ENCODE data around the gene SPATA20. TPM values are rescaled to one million over a fixed set of nuclear protein-coding genes. Genes with fewer than 3 reads are reported as not detected.
A peak's percentile ranks its signal among the peaks of the same experiment; 100 is the strongest.

SPATA20 gene
- total RNA-seq, 2 experiments from 2014 or later: 14.5 to 17.8 TPM

DNA sequence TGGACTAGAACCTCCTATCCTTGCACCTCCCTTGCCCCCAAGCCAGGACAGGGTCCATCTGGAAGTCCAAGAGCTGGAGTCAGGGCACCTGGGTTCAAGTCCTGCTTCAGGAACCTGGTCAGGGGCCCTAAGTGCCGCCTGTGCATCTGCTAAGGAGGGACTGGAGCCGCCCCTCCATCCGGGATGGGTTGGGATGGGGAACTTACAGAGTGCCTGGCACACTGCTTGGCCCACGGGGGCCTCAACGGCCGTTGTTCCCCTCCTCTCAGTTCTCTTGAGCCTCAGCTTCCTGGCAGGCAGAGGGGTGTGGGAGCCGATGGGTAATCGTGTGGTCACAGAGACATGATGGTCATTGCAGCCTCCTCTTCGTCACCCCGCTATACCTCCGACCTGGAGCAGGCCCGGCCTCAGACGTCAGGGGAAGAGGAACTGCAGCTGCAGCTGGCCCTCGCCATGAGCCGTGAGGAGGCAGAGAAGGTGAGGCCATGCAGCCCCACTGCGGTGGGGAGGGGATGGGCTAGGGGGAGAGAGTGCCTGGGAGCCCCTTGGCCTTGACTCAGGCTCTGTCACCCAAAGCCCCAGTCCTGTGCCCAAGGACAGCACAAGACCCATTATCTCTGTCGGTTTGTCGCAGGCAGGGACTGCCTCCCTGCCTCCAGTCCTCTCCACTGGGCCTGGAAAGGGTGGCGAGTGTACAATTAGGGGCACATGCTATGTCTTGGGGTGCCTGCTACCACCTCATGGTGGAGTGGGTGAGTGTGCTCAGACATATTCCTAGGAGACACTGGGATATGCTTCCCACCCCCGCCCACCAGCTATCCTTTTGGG lies 9.0 kb upstream of the SPATA20 start:
- DNase-seq: no peak
- ChIA-PET CTCF (no interaction called here), POLR2A (no interaction called here)
- no peaks in the 10 kb centered on the region for H3K36me3 Mint-ChIP-seq (ENCODE audit: low read depth)
- peaks cover 22% of the 10 kb centered on the region for H3K27me3 Mint-ChIP-seq
- H3K4me3 Mint-ChIP-seq: no peak overlapping the region
- no peak overlapping the region for H3K27ac Mint-ChIP-seq
- H3K9me3 Mint-ChIP-seq: no peaks in the 10 kb centered on the region
- H3K4me1 Mint-ChIP-seq: peaks cover 18% of the 10 kb centered on the region

DNA sequence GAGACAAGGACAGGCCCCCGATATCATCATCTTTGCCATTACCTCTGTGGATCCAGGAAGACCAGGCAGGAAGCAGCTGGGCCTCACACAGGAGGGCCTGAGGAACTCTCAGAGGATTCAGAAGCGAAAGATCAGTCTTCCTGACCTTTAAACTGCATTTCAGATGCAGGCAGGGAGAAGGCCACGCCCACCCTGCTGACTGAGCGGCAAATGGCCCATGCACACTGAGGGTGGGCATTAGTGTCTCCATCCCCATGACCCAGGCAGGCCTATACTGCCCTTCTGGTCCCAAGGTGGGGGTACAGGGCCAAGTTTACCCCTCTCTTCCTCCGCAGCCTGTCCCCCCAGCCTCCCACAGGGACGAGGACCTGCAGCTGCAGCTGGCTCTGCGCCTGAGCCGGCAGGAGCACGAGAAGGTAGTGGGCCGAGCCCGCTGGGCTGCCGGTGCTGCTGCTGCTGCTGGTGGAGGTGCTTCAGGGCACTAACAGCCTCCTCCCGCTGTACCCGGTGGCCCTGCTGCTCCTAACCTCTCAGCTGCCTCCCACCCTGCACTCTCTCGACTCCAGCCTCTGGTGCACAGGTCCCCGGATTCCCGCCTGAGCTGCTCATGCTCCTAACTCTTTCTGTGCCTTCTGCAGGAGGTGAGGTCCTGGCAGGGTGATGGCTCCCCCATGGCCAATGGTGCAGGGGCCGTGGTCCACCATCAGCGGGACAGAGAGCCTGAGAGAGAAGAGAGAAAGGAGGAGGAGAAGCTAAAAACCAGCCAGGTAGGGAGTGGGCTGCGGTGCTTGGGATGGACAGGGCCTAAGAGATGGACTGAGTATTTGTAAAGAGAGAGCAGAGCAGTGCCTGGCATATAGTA lies 8.2 kb upstream of the SPATA20 start:
- ChIA-PET POLR2A (no interaction called here), CTCF (no interaction called here)
- no peaks in the 10 kb centered on the region for H3K9me3 Mint-ChIP-seq
- H3K27me3 Mint-ChIP-seq: peaks cover 16% of the 10 kb centered on the region
- no peak overlapping the region for H3K4me3 Mint-ChIP-seq
- H3K36me3 Mint-ChIP-seq (ENCODE audit: low read depth): no peaks in the 10 kb centered on the region
- H3K27ac Mint-ChIP-seq: no peak overlapping the region
- H3K4me1 Mint-ChIP-seq: peaks cover 13% of the 10 kb centered on the region
- no peak for DNase-seq

DNA sequence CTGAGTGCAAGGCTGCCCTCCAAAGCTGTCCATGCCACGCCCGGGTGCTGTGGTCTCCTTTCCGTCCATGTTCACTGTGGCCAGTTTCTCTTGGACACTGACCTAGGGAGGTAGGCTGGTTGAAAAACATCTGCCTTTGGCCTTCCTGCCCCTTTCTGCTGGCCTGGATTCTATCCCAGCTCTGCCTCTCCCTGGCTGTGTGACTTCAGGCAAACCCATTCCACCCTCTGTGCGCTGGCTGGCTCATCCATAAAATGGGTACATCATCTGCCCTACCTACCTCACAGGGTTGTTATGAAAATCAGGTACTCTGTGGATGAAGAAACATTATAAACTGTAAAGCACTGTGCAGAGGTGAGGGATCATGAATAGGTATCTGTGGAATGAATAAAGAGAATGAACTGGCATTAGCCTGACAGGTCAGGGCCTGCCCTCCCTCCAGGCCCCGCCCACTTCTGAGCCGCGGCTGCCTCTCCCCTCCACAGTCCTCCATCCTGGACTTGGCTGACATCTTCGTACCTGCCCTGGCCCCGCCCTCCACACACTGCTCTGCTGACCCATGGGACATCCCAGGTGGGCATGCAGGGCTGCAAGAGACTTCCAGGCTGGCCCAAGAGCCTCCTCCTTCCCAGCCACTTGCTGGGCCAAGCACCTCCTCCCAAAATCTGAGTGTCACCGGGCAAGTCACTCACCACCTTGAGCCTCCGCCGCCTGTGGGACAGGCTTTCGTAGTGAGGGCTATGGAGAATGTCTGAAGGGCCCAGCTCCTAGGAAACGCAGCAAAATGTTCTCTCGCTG lies 7.0 kb upstream of the SPATA20 start:
- H3K4me1 Mint-ChIP-seq: peaks cover 16% of the 10 kb centered on the region
- no peak overlapping the region for H3K27ac Mint-ChIP-seq
- no peaks in the 10 kb centered on the region for H3K36me3 Mint-ChIP-seq (ENCODE audit: low read depth)
- ChIA-PET CTCF (no interaction called here), POLR2A (no interaction called here)
- H3K27me3 Mint-ChIP-seq: peaks cover 14% of the 10 kb centered on the region
- DNase-seq: no peak
- no peak overlapping the region for H3K4me3 Mint-ChIP-seq
- H3K9me3 Mint-ChIP-seq: no peaks in the 10 kb centered on the region

DNA sequence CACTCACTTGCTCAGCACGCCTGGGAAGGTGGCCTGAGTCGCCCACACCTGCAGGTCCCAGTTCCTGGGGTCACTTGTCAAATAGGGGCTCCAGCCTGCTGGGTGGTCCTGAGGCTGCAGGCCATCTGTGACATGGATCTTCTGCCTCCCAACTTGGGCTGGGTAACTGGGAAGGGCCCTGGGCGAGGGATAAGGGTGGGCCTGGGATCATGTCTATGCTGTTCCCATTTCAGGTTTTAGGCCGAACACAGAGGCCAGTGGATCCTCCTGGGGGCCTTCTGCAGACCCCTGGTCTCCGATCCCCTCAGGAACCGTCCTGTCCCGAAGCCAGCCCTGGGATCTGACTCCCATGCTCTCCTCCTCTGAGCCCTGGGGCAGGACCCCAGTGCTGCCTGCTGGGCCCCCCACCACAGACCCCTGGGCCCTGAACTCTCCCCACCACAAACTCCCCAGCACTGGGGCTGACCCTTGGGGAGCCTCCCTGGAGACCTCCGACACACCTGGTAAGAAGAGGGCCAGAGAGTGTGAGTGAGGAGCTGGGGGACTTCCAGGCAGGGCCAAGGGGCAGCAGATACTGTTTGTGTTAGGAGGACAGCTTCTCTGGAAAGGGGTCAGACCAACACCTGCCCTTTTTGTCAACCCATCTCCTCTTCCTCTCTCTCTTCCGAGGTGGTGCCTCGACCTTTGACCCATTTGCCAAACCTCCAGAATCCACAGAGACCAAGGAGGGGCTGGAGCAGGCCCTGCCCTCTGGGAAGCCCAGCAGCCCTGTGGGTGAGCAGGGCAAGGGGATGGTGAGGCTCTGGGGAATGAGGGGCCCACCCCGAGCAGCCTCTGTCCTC lies 6.2 kb upstream of the SPATA20 start:
- POLR2A ChIA-PET: interaction anchor here (1.2 to 1.6 kb wide), 4 partner anchors 24 to 326 kb away, joined by 3 to 4 read pairs (median 4); partner anchors contain the start of gene TOB1
- DNase-seq: no peak
- Mint-ChIP-seq H3K36me3 (ENCODE audit: low read depth) (no peaks in the 10 kb centered on the region), H3K4me1 (peaks cover 18% of the 10 kb centered on the region), H3K4me3 (peak overlapping the region; percentile 65), H3K27ac (no peak overlapping the region), H3K9me3 (no peaks in the 10 kb centered on the region), H3K27me3 (peaks cover 16% of the 10 kb centered on the region)
- CTCF ChIA-PET: interaction anchor here (0.7 to 2.3 kb wide), 4 partner anchors 21 to 61 kb away, joined by 3 to 7 read pairs (median 4); no protein-coding TSS in a partner anchor

DNA sequence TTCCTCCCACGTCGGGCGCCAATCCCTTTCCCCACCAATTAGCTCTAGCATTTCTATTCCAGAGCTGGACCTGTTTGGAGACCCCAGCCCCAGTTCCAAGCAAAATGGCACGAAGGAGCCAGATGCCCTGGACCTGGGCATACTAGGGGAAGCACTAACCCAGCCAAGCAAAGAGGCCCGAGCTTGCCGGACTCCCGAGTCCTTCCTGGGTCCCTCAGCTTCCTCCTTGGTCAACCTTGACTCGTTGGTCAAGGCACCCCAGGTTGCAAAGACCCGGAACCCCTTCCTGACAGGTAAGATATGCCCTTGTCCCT lies 5.6 kb upstream of the SPATA20 start:
- Mint-ChIP-seq H3K36me3 (ENCODE audit: low read depth) (no peaks in the 10 kb centered on the region), H3K9me3 (no peaks in the 10 kb centered on the region), H3K27me3 (peaks cover 19% of the 10 kb centered on the region), H3K27ac (no peak overlapping the region), H3K4me3 (peak overlapping the region; percentile 65), H3K4me1 (peaks cover 20% of the 10 kb centered on the region)
- POLR2A ChIA-PET: interaction anchor here (1.2 to 1.6 kb wide), 6 partner anchors 24 to 325 kb away, joined by 3 to 6 read pairs (median 4); partner anchors contain the start of genes ANKRD40 and TOB1
- no peak for DNase-seq
- CTCF ChIA-PET: interaction anchor here (0.7 to 2.3 kb wide), 8 partner anchors 20 to 165 kb away, joined by 3 to 7 read pairs (median 4); no protein-coding TSS in a partner anchor

DNA sequence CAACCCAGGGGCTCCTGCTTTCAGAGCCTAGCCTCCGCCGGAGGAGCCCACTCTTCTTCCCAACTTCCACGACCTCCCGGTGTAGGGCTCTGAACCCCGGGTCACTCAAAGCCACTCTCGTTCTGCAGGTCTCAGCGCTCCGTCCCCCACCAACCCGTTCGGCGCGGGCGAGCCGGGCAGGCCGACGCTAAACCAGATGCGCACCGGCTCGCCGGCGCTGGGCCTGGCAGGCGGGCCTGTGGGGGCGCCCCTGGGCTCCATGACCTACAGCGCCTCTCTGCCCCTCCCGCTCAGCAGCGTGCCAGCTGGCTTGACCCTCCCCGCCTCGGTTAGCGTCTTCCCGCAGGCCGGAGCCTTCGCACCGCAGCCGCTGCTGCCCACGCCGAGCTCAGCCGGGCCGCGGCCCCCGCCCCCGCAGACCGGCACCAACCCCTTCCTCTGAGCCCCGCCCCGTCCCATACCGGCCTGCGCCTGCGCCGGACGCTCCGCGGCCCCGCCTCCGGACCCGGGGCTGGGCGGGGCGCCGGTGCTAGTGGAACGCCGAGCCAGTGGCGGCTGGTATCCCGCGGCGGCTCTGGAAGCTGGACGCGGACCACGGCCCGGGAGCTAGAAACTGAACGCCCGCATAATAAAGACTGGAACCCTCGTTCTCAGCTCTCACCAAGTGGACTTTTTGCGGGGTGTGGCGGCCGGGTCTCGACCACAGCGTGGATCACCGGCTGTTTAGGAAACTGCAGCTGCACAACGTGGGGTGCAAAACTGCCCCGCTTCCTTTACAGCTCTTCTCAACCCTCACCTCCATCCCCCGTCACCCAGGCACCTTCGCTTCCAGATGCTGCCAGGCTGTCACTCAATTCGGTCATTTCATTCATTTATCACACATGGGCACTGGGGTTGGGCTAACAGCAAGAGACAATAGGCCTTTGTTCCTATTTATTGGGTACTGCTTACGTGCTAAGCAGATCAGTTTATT lies 5.0 kb upstream of the SPATA20 start:
- Mint-ChIP-seq H3K4me1 (peaks cover 22% of the 10 kb centered on the region), H3K27me3 (peaks cover 19% of the 10 kb centered on the region), H3K4me3 (peak overlapping the region; percentile 65), H3K27ac (no peak overlapping the region), H3K9me3 (no peaks in the 10 kb centered on the region), H3K36me3 (ENCODE audit: low read depth) (no peaks in the 10 kb centered on the region)
- POLR2A ChIA-PET: interaction anchor here (1.1 to 1.6 kb wide), 9 partner anchors 18 to 325 kb away, joined by 3 to 8 read pairs (median 4); partner anchors contain the start of genes ANKRD40 and TOB1
- CTCF ChIA-PET: interaction anchor here (0.6 to 2.3 kb wide), 13 partner anchors 23 to 409 kb away, joined by 3 to 7 read pairs (median 4); partner anchors contain the start of gene RSAD1
- peak; percentile 87 for DNase-seq

DNA sequence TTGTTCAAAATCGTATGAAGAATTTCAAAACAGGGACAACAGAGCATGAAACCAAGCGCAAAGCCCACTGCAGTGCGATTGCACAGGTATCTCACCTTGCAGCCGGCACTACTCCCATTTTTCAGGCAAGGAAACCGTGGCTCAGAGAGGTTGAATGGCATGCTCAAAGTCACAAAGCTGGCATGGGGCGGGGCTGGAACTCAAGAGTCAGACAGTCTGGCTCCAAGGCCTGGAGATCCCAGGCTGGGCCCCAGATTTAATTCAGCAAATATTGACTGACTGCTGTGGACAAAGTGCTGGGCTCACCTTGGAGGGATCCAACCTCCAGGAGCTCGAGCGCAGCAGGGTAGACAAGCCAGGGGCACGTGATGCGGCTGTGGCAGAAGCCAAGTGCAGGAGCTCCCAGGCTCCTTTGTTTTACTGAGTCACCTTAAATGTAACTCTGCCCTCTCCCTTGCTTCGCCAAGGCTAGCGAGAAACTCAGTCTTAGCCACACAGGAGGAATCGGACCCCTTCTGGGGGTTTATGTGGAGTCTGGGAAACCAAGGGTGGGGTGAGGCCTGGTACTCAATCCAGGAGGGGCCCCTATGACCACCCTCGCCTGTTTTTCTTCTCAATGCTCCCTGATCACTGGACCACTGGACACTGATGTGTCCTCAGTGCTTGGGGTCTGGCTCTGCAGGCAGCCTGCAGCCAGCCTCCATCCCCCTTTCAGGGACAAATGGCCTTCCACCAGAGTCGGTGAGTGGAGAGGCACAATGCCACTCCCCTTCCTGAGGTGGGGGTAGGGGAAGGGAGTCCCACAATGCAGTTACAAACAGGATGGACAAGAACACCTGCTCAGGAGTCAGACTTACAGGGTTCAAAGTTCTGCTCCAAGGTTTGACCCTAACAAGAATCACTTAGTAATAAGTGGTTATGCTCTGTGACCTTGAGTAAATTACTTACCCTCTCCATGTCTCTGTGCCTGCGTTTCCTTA lies 3.9 kb upstream of the SPATA20 start:
- CTCF ChIA-PET: interaction anchor here (0.6 to 2.3 kb wide), 12 partner anchors 24 to 408 kb away, joined by 3 to 7 read pairs (median 4); partner anchors contain the start of gene RSAD1
- Mint-ChIP-seq H3K4me1 (peaks cover 26% of the 10 kb centered on the region), H3K36me3 (ENCODE audit: low read depth) (no peaks in the 10 kb centered on the region), H3K4me3 (peak overlapping the region; percentile 65), H3K27me3 (peaks cover 19% of the 10 kb centered on the region), H3K9me3 (no peaks in the 10 kb centered on the region), H3K27ac (no peak overlapping the region)
- DNase-seq: no peak
- POLR2A ChIA-PET: interaction anchor here (1.1 to 1.4 kb wide), 6 partner anchors 16 to 323 kb away, joined by 3 to 8 read pairs (median 5); partner anchors contain the start of genes ANKRD40 and TOB1

DNA sequence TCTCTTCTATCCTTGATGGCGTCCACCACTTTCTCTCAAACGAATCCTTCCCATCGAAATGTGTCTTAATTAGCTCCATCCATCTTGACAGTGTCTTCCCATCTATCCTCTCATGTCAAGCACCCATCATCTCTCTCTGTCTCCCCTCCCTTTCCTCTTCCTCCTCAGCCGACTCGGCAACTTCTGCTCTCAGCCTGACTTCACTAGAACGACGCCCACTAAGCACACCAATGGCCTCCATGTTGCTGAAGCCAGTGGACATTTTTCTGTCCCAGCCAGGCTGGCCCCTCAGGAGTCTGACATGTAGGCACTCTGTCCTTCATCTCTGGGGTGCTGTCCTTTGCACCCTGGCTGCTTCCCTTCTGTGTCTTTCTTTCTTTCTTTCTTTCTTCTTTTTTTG lies 2.5 kb upstream of the SPATA20 start:
- Mint-ChIP-seq H3K4me1 (peaks cover 26% of the 10 kb centered on the region), H3K27me3 (peaks cover 19% of the 10 kb centered on the region), H3K9me3 (no peaks in the 10 kb centered on the region), H3K36me3 (ENCODE audit: low read depth) (no peaks in the 10 kb centered on the region), H3K27ac (no peak overlapping the region), H3K4me3 (no peak overlapping the region)
- POLR2A ChIA-PET: interaction anchor here (1.2 kb wide), 1 partner anchor 322 kb away, joined by 4 read pairs; the partner anchor contains the start of gene TOB1
- CTCF ChIA-PET: interaction anchor here (1.1 to 1.6 kb wide), 3 partner anchors 43 to 81 kb away, joined by 4 to 6 read pairs (median 4); no protein-coding TSS in a partner anchor
- DNase-seq: no peak

DNA sequence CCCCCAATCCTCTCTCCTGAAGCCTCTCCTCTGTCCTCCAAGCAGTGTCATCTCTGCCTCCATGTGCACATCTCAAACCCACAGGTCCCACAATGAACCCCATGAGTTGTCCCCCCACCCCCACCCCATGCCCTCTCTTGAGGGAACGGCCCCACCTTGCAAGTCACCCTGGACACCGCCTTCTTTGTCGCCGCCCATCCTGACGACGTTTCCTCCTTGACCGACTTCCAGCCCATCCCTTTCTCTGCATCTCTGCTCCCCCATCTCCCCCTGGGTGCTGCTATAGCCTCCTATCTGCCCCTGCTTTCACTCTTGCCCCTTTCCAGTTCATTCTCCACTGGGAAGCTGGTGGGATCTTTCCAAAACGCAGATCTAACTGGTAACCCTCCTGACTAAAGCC lies 1.7 kb upstream of the SPATA20 start:
- no peaks in the 10 kb centered on the region for H3K9me3 Mint-ChIP-seq
- DNase-seq: no peak
- H3K36me3 Mint-ChIP-seq (ENCODE audit: low read depth): no peaks in the 10 kb centered on the region
- H3K4me3 Mint-ChIP-seq: no peak overlapping the region
- peaks cover 26% of the 10 kb centered on the region for H3K4me1 Mint-ChIP-seq
- no peak overlapping the region for H3K27ac Mint-ChIP-seq
- CTCF ChIA-PET: interaction anchor here (1.1 to 1.6 kb wide), 2 partner anchors 66 to 81 kb away, joined by 4 read pairs; no protein-coding TSS in a partner anchor
- H3K27me3 Mint-ChIP-seq: peaks cover 19% of the 10 kb centered on the region
- POLR2A ChIA-PET: no interaction called here

DNA sequence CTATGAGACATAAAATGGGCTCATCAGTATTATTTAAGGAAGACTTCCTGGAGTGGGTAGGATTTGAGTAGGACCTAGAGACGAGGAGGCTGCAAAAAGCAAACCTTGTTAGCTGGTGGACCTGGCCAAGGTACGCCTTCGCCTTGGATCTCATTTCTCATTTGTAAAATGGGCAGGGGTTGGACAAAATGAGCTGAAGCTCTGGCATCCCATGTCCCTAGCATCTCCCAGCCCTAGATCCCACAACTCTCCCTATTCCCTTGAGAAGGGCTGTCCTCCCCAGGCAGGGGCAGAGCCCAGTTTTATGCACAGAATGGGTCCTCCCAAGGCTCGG lies 306 bp upstream of the SPATA20 start:
- H3K4me3 Mint-ChIP-seq: peak overlapping the region; percentile 32
- no peak overlapping the region for H3K27ac Mint-ChIP-seq
- H3K4me1 Mint-ChIP-seq: peaks cover 25% of the 10 kb centered on the region
- CTCF ChIA-PET: interaction anchor here (0.6 to 2.5 kb wide), 8 partner anchors 29 to 432 kb away, joined by 3 to 10 read pairs (median 4); no protein-coding TSS in a partner anchor
- DNase-seq: no peak
- POLR2A ChIA-PET: interaction anchor here (1.8 kb wide), 1 partner anchor 81 kb away, joined by 3 read pairs; no protein-coding TSS in a partner anchor
- H3K36me3 Mint-ChIP-seq (ENCODE audit: low read depth): no peaks in the 10 kb centered on the region
- H3K9me3 Mint-ChIP-seq: no peaks in the 10 kb centered on the region
- peaks cover 19% of the 10 kb centered on the region for H3K27me3 Mint-ChIP-seq

All from activated CD4-positive, alpha-beta memory T cell treated with anti-CD3 and anti-CD28 coated beads, Interleukin-2, amount 10 ng/mL, durations not matched to agents 7 days and 5 days (primary cell).